Coronary artery (tissue), 2 donors: Measurements from ENCODE around the gene EXOSC1.
A peak's percentile ranks its signal among the peaks of the same experiment; 100 is the strongest.

Experiments used
- DNase-seq: peaks from one replicate; pipeline ENCODE4 v3.0.0-alpha.2; 2017; ENCODE audit warnings: low spot score
- H3K27ac ChIP-seq, 2 donors: fragments of 200-600 bp; sonication (generic); one replicate each; pipeline ENCODE4 v1.5.1; 2016 to 2019
- H3K4me3 ChIP-seq: fragments of 200-600 bp; sonication (generic); 2 replicates; pipeline ENCODE4 v1.5.1; 2016; ENCODE audit warnings: mild to moderate bottlenecking, moderate library complexity
- CTCF ChIP-seq: fragments of 200-600 bp; sonication (generic); IDR thresholded peaks from one replicate; pipeline ENCODE4 v1.5.1; 2019; ENCODE audit warnings: antibody characterized with exemption

Gene EXOSC1

GRCh38 chr10:97445722-97446639, at the start of gene EXOSC1, which contains the start of gene ZDHHC16:
EXOSC1 (minus strand) TSS chr10:97446006; CDS start chr10:97445985, 21 bp downstream.
ZDHHC16 (plus strand) TSS chr10:97446175; CDS start chr10:97451676, 5,501 bp downstream.
- Histone ChIP-seq H3K27ac (peak within 1 kb of the TSS; percentile 29 to 80), H3K4me3 (peak within 1 kb of the TSS; percentile 94)
- TF ChIP-seq CTCF: no peak
- DNase-seq: peak; percentile 93

GRCh38 chr10:97494863-97495506, 49.2 kb upstream of the EXOSC1 start:
- no peak for TF ChIP-seq CTCF
- peak overlapping the region; percentile 12 to 24 for H3K27ac ChIP-seq
- H3K4me3 ChIP-seq: no peak overlapping the region
- DNase-seq: no peak

- no peak overlapping the region for H3K4me3 ChIP-seq
- TF ChIP-seq CTCF: no peak
- DNase-seq: no peak
- peak overlapping the region in 1 of 2 donors; percentile 12 for H3K27ac ChIP-seq
These were observed 48.3 kb upstream of the EXOSC1 start for GRCh38 chr10:97494151-97494550.

- no peak overlapping the region for H3K4me3 ChIP-seq
- TF ChIP-seq CTCF: no peak
- peak overlapping the region; percentile 58 to 59 for H3K27ac ChIP-seq
- no peak for DNase-seq
These were observed 44.8 kb upstream of the EXOSC1 start for GRCh38 chr10:97490592-97490991.

- no peak for TF ChIP-seq CTCF
- Histone ChIP-seq H3K27ac (no peak overlapping the region), H3K4me3 (no peak overlapping the region)
- no peak for DNase-seq
These were observed 40.0 kb upstream of the EXOSC1 start for GRCh38 chr10:97485647-97486281.

- H3K27ac ChIP-seq: no peak overlapping the region
- no peak for TF ChIP-seq CTCF
- no peak for DNase-seq
- no peak overlapping the region for H3K4me3 ChIP-seq
These were observed 38.1 kb upstream of the EXOSC1 start for GRCh38 chr10:97483921-97484320.
